Activated naive CD4-positive, alpha-beta T cell treated with anti-CD3 and anti-CD28 coated beads, Interleukin-2, amount 50 U/mL, for 72 hours (primary cell): ENCODE results near the gene OR52K2. TPM values are rescaled to one million over a fixed set of nuclear protein-coding genes. Genes with fewer than 3 reads are reported as not detected.
"Not testable (repeated sequence)": the region's sequence is repeated elsewhere in the genome, so short reads cannot be mapped to it uniquely, and the experiment has no call there.

ENCODE experiments used
- ATAC-seq, 2 donors: fragments of 150-1000 bp; cut with Tn5 transposase; 2 replicates each; pipeline ENCODE4 v1.10.0; 2021; ENCODE audit warnings: mild to moderate bottlenecking in 2 of 2, moderate library complexity in 2 of 2
- DNase-seq, 2 donors: peaks; one replicate each; pipeline ENCODE4 v3.0.0; 2021 to 2022; ENCODE audit warnings: low spot score in 2 of 2
- H3K27ac Mint-ChIP-seq, 2 donors: one replicate each; pipeline ENCODE4 v1.8.0; 2022; ENCODE audit warnings: mild to moderate bottlenecking in 2 of 2, mixed read lengths in 2 of 2
- H3K36me3 Mint-ChIP-seq, 2 donors: one replicate each; pipeline ENCODE4 v1.8.0; 2022; ENCODE audit warnings: mixed read lengths in 2 of 2
- H3K9me3 Mint-ChIP-seq, 2 donors: one replicate each; pipeline ENCODE4 v1.8.0; 2022; ENCODE audit warnings: mixed read lengths in 2 of 2
- total RNA-seq, 2 donors: library from RNA; stranded (reverse); gene quantifications; one replicate each; pipeline ENCODE4 v1.2.3, GENCODE V29; 2022

Gene OR52K2
- total RNA-seq, 2 donors from 2014 or later: not detected

GRCh38 chr11:4466131-4466870 lies 17.2 kb downstream of the OR52K2 start:
- no peak for ATAC-seq
- H3K36me3 Mint-ChIP-seq: peaks cover 11 to 19% of the 10 kb centered on the region in 2 donors
- H3K27ac Mint-ChIP-seq: no peak overlapping the region
- DNase-seq: no peak
- peaks cover 12 to 20% of the 10 kb centered on the region in 2 donors for H3K9me3 Mint-ChIP-seq

- ATAC-seq (no peak), DNase-seq (no peak)
- Mint-ChIP-seq H3K9me3 (peaks cover 12 to 20% of the 10 kb centered on the region in 2 donors), H3K36me3 (peaks cover 11 to 19% of the 10 kb centered on the region in 2 donors), H3K27ac (no peak overlapping the region)
Observed at GRCh38 chr11:4466871-4467442, 17.9 kb downstream of the OR52K2 start.

- ATAC-seq: no peak
- DNase-seq: no peak
- peaks cover 12 to 13% of the 10 kb centered on the region in 2 donors for H3K9me3 Mint-ChIP-seq
- no peak overlapping the region for H3K27ac Mint-ChIP-seq
- peaks cover 11 to 12% of the 10 kb centered on the region in 2 donors for H3K36me3 Mint-ChIP-seq
Observed at GRCh38 chr11:4467811-4468606, 18.9 kb downstream of the OR52K2 start.

- no peak for ATAC-seq
- Mint-ChIP-seq H3K27ac (no peak overlapping the region), H3K36me3 (no peaks in the 10 kb centered on the region), H3K9me3 (peaks cover 0 to 7% of the 10 kb centered on the region in 2 donors)
- no peak for DNase-seq
Observed at GRCh38 chr11:4479644-4480043, 30.5 kb downstream of the OR52K2 start.

- Mint-ChIP-seq H3K36me3 (no peaks in the 10 kb centered on the region), H3K27ac (peak overlapping the region in 1 of 2 donors; percentile 61)
- peak; percentile 55 to 87 for ATAC-seq
Observed at GRCh38 chr11:4480577-4481239, 31.6 kb downstream of the OR52K2 start.

GRCh38 chr11:4481240-4481582 lies 32.1 kb downstream of the OR52K2 start:
- ATAC-seq (no peak), DNase-seq (no peak)
- H3K9me3 Mint-ChIP-seq: no peaks in the 10 kb centered on the region
- no peaks in the 10 kb centered on the region for H3K36me3 Mint-ChIP-seq
- H3K27ac Mint-ChIP-seq: no peak overlapping the region

More at GRCh38 chr11:4480577-4481239, 31.6 kb downstream of the OR52K2 start:
- no peak for DNase-seq
- no peaks in the 10 kb centered on the region for H3K9me3 Mint-ChIP-seq

- H3K9me3 Mint-ChIP-seq: no peaks in the 10 kb centered on the region
- ATAC-seq: no peak
- H3K27ac Mint-ChIP-seq: no peak within 1 kb of the TSS
- no peaks in the 10 kb centered on the region for H3K36me3 Mint-ChIP-seq
- DNase-seq: no peak
Observed at GRCh38 chr11:4482445-4482844, 33.4 kb downstream of the OR52K2 start, which contains the start of gene OR52K1. TSS of gene OR52K1 (plus strand) at chr11:4482646. CDS start at chr11:4488901, 6,255 bp downstream.

- Mint-ChIP-seq H3K27ac (no peak overlapping the region), H3K36me3 (no peaks in the 10 kb centered on the region), H3K9me3 (no peaks in the 10 kb centered on the region)
- no peak for ATAC-seq
- no peak for DNase-seq
Observed at GRCh38 chr11:4484310-4484709, 35.2 kb downstream of the OR52K2 start.

GRCh38 chr11:4491405-4491804 lies 42.3 kb downstream of the OR52K2 start:
- DNase-seq: not testable (repeated sequence)

GRCh38 chr11:4491878-4492606 lies 42.9 kb downstream of the OR52K2 start:
- DNase-seq (no peak), ATAC-seq (peak; percentile 50 to 80)
- Mint-ChIP-seq H3K36me3 (no peaks in the 10 kb centered on the region), H3K27ac (peak overlapping the region in 1 of 2 donors; percentile 82), H3K9me3 (no peaks in the 10 kb centered on the region)

More at GRCh38 chr11:4491405-4491804, 42.3 kb downstream of the OR52K2 start:
- H3K27ac Mint-ChIP-seq, H3K36me3 Mint-ChIP-seq, ATAC-seq, H3K9me3 Mint-ChIP-seq: not testable (repeated sequence)

- H3K36me3 Mint-ChIP-seq: no peaks in the 10 kb centered on the region
Observed at GRCh38 chr11:4493480-4493818, 44.4 kb downstream of the OR52K2 start.

GRCh38 chr11:4495487-4495886 lies 46.4 kb downstream of the OR52K2 start:
- no peak overlapping the region for H3K27ac Mint-ChIP-seq
- H3K9me3 Mint-ChIP-seq: no peaks in the 10 kb centered on the region
- H3K36me3 Mint-ChIP-seq: no peaks in the 10 kb centered on the region
- ATAC-seq: no peak
- DNase-seq: no peak

More at GRCh38 chr11:4493480-4493818, 44.4 kb downstream of the OR52K2 start:
- ATAC-seq (no peak), DNase-seq (no peak)
- H3K9me3 Mint-ChIP-seq: no peaks in the 10 kb centered on the region
- no peak overlapping the region for H3K27ac Mint-ChIP-seq

- ATAC-seq: no peak
- DNase-seq: no peak
- no peaks in the 10 kb centered on the region for H3K9me3 Mint-ChIP-seq
- H3K36me3 Mint-ChIP-seq: no peaks in the 10 kb centered on the region
- H3K27ac Mint-ChIP-seq: no peak overlapping the region
Observed at GRCh38 chr11:4495986-4496385, 46.9 kb downstream of the OR52K2 start.

- DNase-seq (no peak), ATAC-seq (no peak)
- no peaks in the 10 kb centered on the region for H3K36me3 Mint-ChIP-seq
- no peak overlapping the region for H3K27ac Mint-ChIP-seq
- no peaks in the 10 kb centered on the region for H3K9me3 Mint-ChIP-seq
Observed at GRCh38 chr11:4496557-4497248, 47.6 kb downstream of the OR52K2 start.
